Trophoblast cell (in vitro differentiated cells and primary cell): Measurements from ENCODE around the gene MTRF1L.
A peak's percentile ranks its signal among the peaks of the same experiment; 100 is the strongest.

ENCODE experiments used
- DNase-seq, 2 donors: peaks; one replicate each; pipeline ENCODE4 v3.0.0-alpha.2; 2016
- H2AFZ ChIP-seq: 2 replicates; pipeline ENCODE4 v1.6.1; 2013; ENCODE audit warnings: low read length, moderate library complexity, mild to moderate bottlenecking; ENCODE audit not compliant: insufficient read depth, poor library complexity
- H2AK5ac ChIP-seq: 2 replicates; pipeline ENCODE4 v1.6.1; 2013; ENCODE audit warnings: mild to moderate bottlenecking, low read length
- H2BK120ac ChIP-seq: 2 replicates; pipeline ENCODE4 v1.6.1; 2013; ENCODE audit warnings: low read length, mild to moderate bottlenecking, moderate library complexity; ENCODE audit not compliant: insufficient read depth, poor library complexity
- H2BK12ac ChIP-seq: 2 replicates; pipeline ENCODE4 v1.6.1; 2013; ENCODE audit warnings: mild to moderate bottlenecking, low read length, moderate library complexity
- H2BK5ac ChIP-seq: 2 replicates; pipeline ENCODE4 v1.6.1; 2013; ENCODE audit warnings: low read length, low read depth, moderate library complexity, mild to moderate bottlenecking; ENCODE audit not compliant: poor library complexity
- H3K14ac ChIP-seq: 2 replicates; pipeline ENCODE4 v1.6.1; 2013; ENCODE audit warnings: mild to moderate bottlenecking, low read length
- H3K18ac ChIP-seq: 2 replicates; pipeline ENCODE4 v1.6.1; 2013; ENCODE audit warnings: mild to moderate bottlenecking, low read length
- H3K23ac ChIP-seq: 2 replicates; pipeline ENCODE4 v1.6.1; 2013; ENCODE audit warnings: low read length
- H3K27ac ChIP-seq: 2 replicates; pipeline ENCODE4 v1.5.1; 2013; ENCODE audit warnings: low read depth, mild to moderate bottlenecking, inconsistent platforms, low read length, moderate library complexity
- H3K27me3 ChIP-seq: 2 replicates; pipeline ENCODE4 v1.6.1; 2013; ENCODE audit warnings: inconsistent platforms, mild to moderate bottlenecking, low read length, moderate library complexity; ENCODE audit not compliant: insufficient read depth
- H3K36me3 ChIP-seq, 2 experiments: 1 replicate in 1 of 2; 2 replicates in 1 of 2; pipeline ENCODE4 v1.6.1; 2013; ENCODE audit warnings: low read length in 2 of 2, mild to moderate bottlenecking in 2 of 2, moderate library complexity in 1 of 2; ENCODE audit not compliant: insufficient read depth in 2 of 2, control insufficient read depth in 1 of 2
- H3K4ac ChIP-seq: 2 replicates; pipeline ENCODE4 v1.6.1; 2013; ENCODE audit warnings: low read depth, mild to moderate bottlenecking, low read length, moderate library complexity
- H3K4me1 ChIP-seq, 2 experiments: 1 replicate in 1 of 2; 2 replicates in 1 of 2; pipeline ENCODE4 v1.6.1; 2013; ENCODE audit warnings: low read length in 2 of 2, mild to moderate bottlenecking in 2 of 2, moderate library complexity in 1 of 2; ENCODE audit not compliant: insufficient read depth in 2 of 2, control insufficient read depth in 1 of 2
- H3K4me2 ChIP-seq: 2 replicates; pipeline ENCODE4 v1.6.1; 2013; ENCODE audit warnings: inconsistent platforms, mild to moderate bottlenecking, low read length, moderate library complexity
- H3K4me3 ChIP-seq: 2 replicates; pipeline ENCODE4 v1.5.1; 2013; ENCODE audit warnings: mild to moderate bottlenecking, low read depth, low read length, inconsistent platforms
- H3K79me1 ChIP-seq: one replicate; pipeline ENCODE4 v1.6.1; 2013; ENCODE audit warnings: low read length
- H3K79me2 ChIP-seq: 2 replicates; pipeline ENCODE4 v1.6.1; 2013; ENCODE audit warnings: low read length, mild to moderate bottlenecking; ENCODE audit not compliant: control insufficient read depth, insufficient read depth, poor library complexity
- H3K9ac ChIP-seq: 2 replicates; pipeline ENCODE4 v1.6.1; 2013; ENCODE audit warnings: mild to moderate bottlenecking, low read length
- H3K9me3 ChIP-seq: 2 replicates; pipeline ENCODE4 v1.6.1; 2013; ENCODE audit warnings: low read depth, mild to moderate bottlenecking, control low read depth, inconsistent platforms, low read length; ENCODE audit not compliant: insufficient read depth
- H4K12ac ChIP-seq: 2 replicates; pipeline ENCODE4 v1.6.1; 2013; ENCODE audit warnings: low read depth, mild to moderate bottlenecking, low read length, moderate library complexity
- H4K8ac ChIP-seq: 2 replicates; pipeline ENCODE4 v1.6.1; 2013; ENCODE audit warnings: low read depth, mild to moderate bottlenecking, low read length, moderate library complexity
- H4K91ac ChIP-seq: one replicate; pipeline ENCODE4 v1.6.1; 2013; ENCODE audit warnings: low read depth, mild to moderate bottlenecking, low read length, moderate library complexity
- WGBS: extraction: QIAGEN DNeasy Blood & Tissue Kit; methylation state at CpG from one replicate; pipeline ENCODE4 v1.1.7; 2013; ENCODE audit warnings: missing lambda C conversion rate; ENCODE audit not compliant: insufficient read length, insufficient coverage; ENCODE audit errors: extremely low coverage; 5-methylcytosine and 5-hydroxymethylcytosine counted together

MTRF1L gene

DNA sequence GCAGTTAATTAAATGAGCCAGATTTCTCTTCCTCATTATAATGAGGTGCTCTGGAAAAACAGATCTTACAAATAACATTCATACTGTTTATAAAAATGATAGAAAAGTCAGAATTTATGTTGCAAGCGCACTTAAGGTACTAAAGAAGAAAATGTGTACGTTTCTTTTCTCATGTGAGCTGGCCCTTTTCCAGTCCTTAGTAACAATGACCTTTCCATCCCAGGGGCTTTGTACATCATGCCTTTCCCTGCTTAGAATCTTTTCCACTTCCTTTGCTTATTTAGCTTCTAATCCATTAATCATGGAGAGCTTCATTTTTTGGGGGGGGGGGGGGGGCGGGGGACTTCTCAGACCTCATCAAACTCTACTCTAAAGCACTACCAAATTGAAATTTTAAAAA is 24.5 kb downstream of the MTRF1L start:
- Histone ChIP-seq H3K4ac (no peak overlapping the region), H3K23ac (no peak overlapping the region), H3K14ac (no peak overlapping the region), H3K36me3 (peaks cover 2 to 11% of the 10 kb centered on the region in 2 experiments), H2AK5ac (no peak overlapping the region), H2AFZ (no peak overlapping the region), H3K18ac (no peak overlapping the region), H3K27ac (no peak overlapping the region), H3K27me3 (no peaks in the 10 kb centered on the region), H2BK120ac (no peak overlapping the region), H3K9me3 (no peaks in the 10 kb centered on the region), H3K4me1 (peaks cover 0 to 2% of the 10 kb centered on the region in 2 experiments), H4K91ac (no peak overlapping the region), H3K4me3 (no peak overlapping the region), H2BK5ac (no peak overlapping the region), H2BK12ac (no peak overlapping the region), H4K8ac (no peak overlapping the region), H3K79me2 (peaks cover 12% of the 10 kb centered on the region), H3K9ac (no peak overlapping the region), H4K12ac (no peak overlapping the region), H3K79me1 (no peaks in the 10 kb centered on the region), H3K4me2 (no peak overlapping the region)
- no peak for DNase-seq
- no CpG with 5 or more reads among the region's 3 CpGs for WGBS

DNA sequence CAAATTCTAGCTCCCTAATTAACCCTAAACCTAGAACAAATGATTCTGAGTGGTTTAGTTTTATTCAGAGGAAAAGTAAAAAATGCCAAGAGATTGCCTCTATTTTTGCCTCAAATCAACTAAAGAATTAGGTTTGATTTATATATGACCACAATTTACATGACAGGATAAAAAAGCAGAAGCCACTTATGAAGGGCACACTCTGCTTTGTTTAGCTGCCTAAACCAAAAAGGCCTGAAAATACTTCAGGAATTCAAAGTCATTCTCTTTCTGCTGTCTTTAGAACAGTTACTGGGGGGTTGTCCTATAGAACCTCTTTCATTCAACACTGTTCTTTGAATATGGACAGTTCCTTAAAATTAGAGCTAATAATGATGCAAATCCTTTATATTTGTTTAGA is 25.0 kb downstream of the MTRF1L start:
- Histone ChIP-seq H3K23ac (no peak overlapping the region), H3K9me3 (no peaks in the 10 kb centered on the region), H2BK120ac (no peak overlapping the region), H4K91ac (no peak overlapping the region), H3K18ac (no peak overlapping the region), H4K12ac (no peak overlapping the region), H4K8ac (no peak overlapping the region), H3K14ac (no peak overlapping the region), H3K4me3 (no peak overlapping the region), H2AK5ac (no peak overlapping the region), H3K4ac (no peak overlapping the region), H3K79me2 (peaks cover 10% of the 10 kb centered on the region), H2BK12ac (no peak overlapping the region), H3K9ac (no peak overlapping the region), H2AFZ (no peak overlapping the region), H3K4me2 (no peak overlapping the region), H3K27me3 (no peaks in the 10 kb centered on the region), H3K27ac (no peak overlapping the region), H3K36me3 (peaks cover 2 to 11% of the 10 kb centered on the region in 2 experiments), H3K4me1 (peaks cover 0 to 2% of the 10 kb centered on the region in 2 experiments), H2BK5ac (no peak overlapping the region), H3K79me1 (no peaks in the 10 kb centered on the region)
- no peak for DNase-seq

DNA sequence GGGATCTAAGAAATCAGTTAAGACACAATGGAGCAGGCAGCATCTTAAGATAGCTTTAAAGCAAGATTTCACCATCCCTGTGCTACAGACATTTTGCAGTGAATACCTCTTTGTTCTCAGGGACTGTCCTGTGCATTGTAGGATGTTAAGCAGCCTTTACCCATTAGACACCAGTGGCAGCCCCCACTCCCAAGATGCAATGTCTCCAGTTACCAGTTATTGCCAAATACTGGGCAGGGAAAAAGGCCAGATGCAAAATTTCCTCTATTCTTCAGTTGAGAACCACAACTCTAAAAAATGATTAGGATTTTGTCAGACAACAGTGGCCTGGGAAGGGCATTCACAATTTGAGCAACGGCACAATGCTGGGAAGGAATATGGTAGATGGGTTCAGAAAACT is 25.8 kb downstream of the MTRF1L start:
- H3K9me3 ChIP-seq = no peaks in the 10 kb centered on the region
- no peaks in the 10 kb centered on the region for H3K27me3 ChIP-seq
- H3K79me1 ChIP-seq = no peaks in the 10 kb centered on the region
- H4K8ac ChIP-seq = no peak overlapping the region
- H3K9ac ChIP-seq = no peak overlapping the region
- no peak overlapping the region for H2AK5ac ChIP-seq
- no peak overlapping the region for H2BK12ac ChIP-seq
- peaks cover 0 to 2% of the 10 kb centered on the region in 2 experiments for H3K4me1 ChIP-seq
- no peak overlapping the region for H3K14ac ChIP-seq
- WGBS = no CpG with 5 or more reads among the region's 1 CpG
- H3K4ac ChIP-seq = peak overlapping the region; percentile 64
- DNase-seq = no peak
- H3K79me2 ChIP-seq = peaks cover 4% of the 10 kb centered on the region
- H3K27ac ChIP-seq = no peak overlapping the region
- H3K4me2 ChIP-seq = no peak overlapping the region
- H4K12ac ChIP-seq = no peak overlapping the region
- no peak overlapping the region for H2BK120ac ChIP-seq
- no peak overlapping the region for H3K18ac ChIP-seq
- no peak overlapping the region for H2AFZ ChIP-seq
- H3K36me3 ChIP-seq = peaks cover 2 to 11% of the 10 kb centered on the region in 2 experiments
- H2BK5ac ChIP-seq = no peak overlapping the region
- H3K4me3 ChIP-seq = no peak overlapping the region
- no peak overlapping the region for H4K91ac ChIP-seq
- no peak overlapping the region for H3K23ac ChIP-seq

DNA sequence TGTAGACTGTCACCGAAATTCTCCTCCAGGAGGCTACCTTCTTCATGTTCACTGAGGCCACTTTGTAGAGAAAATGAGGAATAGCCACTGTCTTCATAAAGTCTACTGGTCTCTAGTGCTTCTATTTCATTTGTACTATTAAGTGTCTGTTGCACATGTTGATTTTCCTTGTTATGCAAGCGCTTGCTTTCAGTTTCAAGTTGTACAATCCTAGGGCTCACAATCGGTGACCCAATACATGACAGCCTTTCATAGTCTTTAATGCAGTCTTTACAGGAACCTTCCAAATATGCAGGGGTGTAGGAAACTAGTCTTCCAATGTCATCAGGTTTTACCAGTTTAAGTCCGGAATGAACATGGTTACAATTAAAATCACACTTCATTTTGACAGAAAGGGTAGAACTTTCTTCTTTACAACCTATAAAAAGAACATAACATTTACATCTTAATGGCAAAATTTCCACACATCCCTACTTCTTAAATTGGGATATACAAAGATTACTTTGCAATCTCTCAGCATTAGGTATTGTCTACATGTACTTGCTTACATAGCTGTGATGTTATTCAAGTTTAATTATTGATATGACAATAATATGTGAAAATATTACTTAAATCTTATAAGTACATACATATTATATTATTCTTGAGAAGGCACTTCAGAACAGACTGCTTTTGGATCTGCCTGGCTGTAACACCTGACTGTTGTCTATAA is 27.1 kb downstream of the MTRF1L start:
- Histone ChIP-seq H3K4me1 (peaks cover 0 to 2% of the 10 kb centered on the region in 2 experiments), H3K79me2 (peaks cover 4% of the 10 kb centered on the region), H4K12ac (no peak overlapping the region), H3K36me3 (peaks cover 2 to 13% of the 10 kb centered on the region in 2 experiments), H3K4me3 (no peak overlapping the region), H2AFZ (no peak overlapping the region), H3K14ac (no peak overlapping the region), H3K23ac (no peak overlapping the region), H3K27me3 (no peaks in the 10 kb centered on the region), H4K91ac (no peak overlapping the region), H2BK120ac (no peak overlapping the region), H2BK12ac (no peak overlapping the region), H2BK5ac (no peak overlapping the region), H3K79me1 (no peaks in the 10 kb centered on the region), H3K18ac (no peak overlapping the region), H3K9me3 (no peaks in the 10 kb centered on the region), H3K4ac (peak overlapping the region; percentile 52), H4K8ac (no peak overlapping the region), H3K9ac (no peak overlapping the region), H2AK5ac (no peak overlapping the region), H3K27ac (no peak overlapping the region), H3K4me2 (no peak overlapping the region)
- no peak for DNase-seq
- no CpG with 5 or more reads among the region's 4 CpGs for WGBS
